Gastrocnemius medialis (tissue), 4 donors: ENCODE data around the gene ATG5.

ENCODE experiments used
- POLR2A ChIP-seq, 2 donors: fragments of 450-650 bp; IDR thresholded peaks; one replicate each; pipeline ENCODE4 v1.6.1; 2017; ENCODE audit warnings: antibody characterized with exemption in 2 of 2, mild to moderate bottlenecking in 2 of 2, moderate library complexity in 2 of 2
- TF ChIP-seq, protein P1 (sequence below), 5 experiments: fragments of 450-650 bp in 3 of 5; fragments of 200-600 bp in 2 of 5; sonication (generic) in 2 of 5; IDR thresholded peaks in 4 of 5; conservative IDR thresholded peaks in 1 of 5; 1 replicate in 4 of 5; 2 replicates in 1 of 5; pipeline ENCODE4 v1.5.1; 2016 to 2019; ENCODE audit warnings: antibody characterized with exemption in 5 of 5, mild to moderate bottlenecking in 3 of 5, moderate library complexity in 3 of 5

GRCh38 chr6:106181664-106182418 lies 143.7 kb downstream of the ATG5 start:
- TF ChIP-seq, protein P1, sequence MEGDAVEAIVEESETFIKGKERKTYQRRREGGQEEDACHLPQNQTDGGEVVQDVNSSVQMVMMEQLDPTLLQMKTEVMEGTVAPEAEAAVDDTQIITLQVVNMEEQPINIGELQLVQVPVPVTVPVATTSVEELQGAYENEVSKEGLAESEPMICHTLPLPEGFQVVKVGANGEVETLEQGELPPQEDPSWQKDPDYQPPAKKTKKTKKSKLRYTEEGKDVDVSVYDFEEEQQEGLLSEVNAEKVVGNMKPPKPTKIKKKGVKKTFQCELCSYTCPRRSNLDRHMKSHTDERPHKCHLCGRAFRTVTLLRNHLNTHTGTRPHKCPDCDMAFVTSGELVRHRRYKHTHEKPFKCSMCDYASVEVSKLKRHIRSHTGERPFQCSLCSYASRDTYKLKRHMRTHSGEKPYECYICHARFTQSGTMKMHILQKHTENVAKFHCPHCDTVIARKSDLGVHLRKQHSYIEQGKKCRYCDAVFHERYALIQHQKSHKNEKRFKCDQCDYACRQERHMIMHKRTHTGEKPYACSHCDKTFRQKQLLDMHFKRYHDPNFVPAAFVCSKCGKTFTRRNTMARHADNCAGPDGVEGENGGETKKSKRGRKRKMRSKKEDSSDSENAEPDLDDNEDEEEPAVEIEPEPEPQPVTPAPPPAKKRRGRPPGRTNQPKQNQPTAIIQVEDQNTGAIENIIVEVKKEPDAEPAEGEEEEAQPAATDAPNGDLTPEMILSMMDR (IDR thresholded peaks at IDR 0.05 in 4 of 5, conservative IDR thresholded peaks at IDR 0.05 in 1 of 5), result no peak
- TF ChIP-seq POLR2A (IDR thresholded peaks at IDR 0.05), result no peak
